Sigmoid colon (tissue), 4 donors: Measurements from ENCODE around the gene DBX1.

Experiments used
- EP300 ChIP-seq, 4 donors: sonication (generic); formaldehyde crosslinking; IDR thresholded peaks; one replicate each; pipeline ENCODE4 v1.6.1; 2017; ENCODE audit warnings: antibody characterized with exemption in 4 of 4
- TF ChIP-seq, protein P1 (sequence below), 4 experiments: fragments of 450-650 bp in 3 of 4; fragments of 200-600 bp in 1 of 4; IDR thresholded peaks; one replicate each; pipeline ENCODE4 v1.5.1; 2016 to 2019; ENCODE audit warnings: antibody characterized with exemption in 4 of 4, mild to moderate bottlenecking in 3 of 4, moderate library complexity in 2 of 4

DNA sequence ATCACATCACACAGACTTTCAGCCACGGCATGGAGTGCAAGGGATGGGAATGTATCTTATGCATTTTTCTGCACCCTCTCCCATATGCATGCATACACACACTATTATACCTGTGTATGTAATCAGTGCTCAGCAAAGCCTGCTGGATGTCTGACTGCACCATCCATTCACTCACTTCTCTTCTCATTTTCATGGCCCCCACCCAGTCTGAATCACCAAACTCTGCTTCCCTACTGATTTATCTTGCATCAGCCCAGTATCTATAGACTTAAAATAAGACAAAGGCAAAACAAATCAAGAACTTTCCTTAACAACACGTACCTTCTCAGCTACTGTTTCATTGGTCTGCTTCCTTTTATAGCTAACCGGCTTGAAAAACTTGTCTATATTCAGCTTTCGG is 21.6 kb downstream of the DBX1 start:
- TF ChIP-seq, protein P1, sequence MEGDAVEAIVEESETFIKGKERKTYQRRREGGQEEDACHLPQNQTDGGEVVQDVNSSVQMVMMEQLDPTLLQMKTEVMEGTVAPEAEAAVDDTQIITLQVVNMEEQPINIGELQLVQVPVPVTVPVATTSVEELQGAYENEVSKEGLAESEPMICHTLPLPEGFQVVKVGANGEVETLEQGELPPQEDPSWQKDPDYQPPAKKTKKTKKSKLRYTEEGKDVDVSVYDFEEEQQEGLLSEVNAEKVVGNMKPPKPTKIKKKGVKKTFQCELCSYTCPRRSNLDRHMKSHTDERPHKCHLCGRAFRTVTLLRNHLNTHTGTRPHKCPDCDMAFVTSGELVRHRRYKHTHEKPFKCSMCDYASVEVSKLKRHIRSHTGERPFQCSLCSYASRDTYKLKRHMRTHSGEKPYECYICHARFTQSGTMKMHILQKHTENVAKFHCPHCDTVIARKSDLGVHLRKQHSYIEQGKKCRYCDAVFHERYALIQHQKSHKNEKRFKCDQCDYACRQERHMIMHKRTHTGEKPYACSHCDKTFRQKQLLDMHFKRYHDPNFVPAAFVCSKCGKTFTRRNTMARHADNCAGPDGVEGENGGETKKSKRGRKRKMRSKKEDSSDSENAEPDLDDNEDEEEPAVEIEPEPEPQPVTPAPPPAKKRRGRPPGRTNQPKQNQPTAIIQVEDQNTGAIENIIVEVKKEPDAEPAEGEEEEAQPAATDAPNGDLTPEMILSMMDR (IDR thresholded peaks at IDR 0.05): no peak
- no peak for TF ChIP-seq EP300 (IDR thresholded peaks at IDR 0.05)
